AG04449 (cell line): ENCODE results near the gene TSPAN9.

Experiments used
- CTCF ChIA-PET: fragments of 350-600 bp; formaldehyde crosslinking; extraction: SDS; loops from one replicate; lab custom pipeline; 2021; ENCODE audit warnings: antibody characterized with exemption; lab: Yijun Ruan, JAX
- POLR2A ChIA-PET: fragments of 400-600, 350-600 bp; formaldehyde crosslinking; extraction: SDS; loops from one replicate; lab custom pipeline; 2020; ENCODE audit warnings: antibody characterized with exemption, inconsistent platforms; lab: Yijun Ruan, JAX
- DNase-seq: peaks from one replicate; pipeline ENCODE4 v3.0.0-alpha.2; 2010; ENCODE audit warnings: low read depth, low spot score
- H3K4me3 ChIP-seq: 2 replicates; pipeline ENCODE4 v1.5.1; 2011; ENCODE audit warnings: low read depth, mild to moderate bottlenecking, control low read depth, low read length
- TF ChIP-seq, protein P1 (sequence below): IDR thresholded peaks from one replicate; pipeline ENCODE4 v1.5.1; 2011; ENCODE audit warnings: mild to moderate bottlenecking, moderate library complexity, low read length, control low read depth, inconsistent platforms; ENCODE audit not compliant: insufficient read depth; ENCODE audit errors: missing control alignments

The TSPAN9 gene

DNA sequence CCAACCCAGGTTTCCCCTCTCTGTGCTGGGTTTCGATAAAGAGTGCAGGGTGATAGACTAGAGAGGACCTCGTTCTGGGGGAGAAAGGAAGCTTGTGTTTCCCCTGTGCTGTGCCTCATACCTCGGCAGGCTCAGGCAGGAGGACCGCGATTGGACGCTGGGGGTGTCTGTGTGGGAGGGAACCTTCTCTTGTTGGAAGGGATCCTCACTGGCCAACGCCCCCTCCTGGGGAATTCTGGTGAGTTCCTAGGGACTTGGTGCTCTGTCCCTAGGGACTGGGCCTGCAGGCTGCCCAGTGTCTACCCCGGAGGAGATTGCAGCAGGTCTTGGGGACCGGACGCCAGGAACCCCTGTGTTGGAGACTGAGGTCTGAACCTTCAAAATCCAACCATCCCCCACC is 256.4 kb downstream of the TSPAN9 start:
- ChIA-PET POLR2A (no interaction called here), CTCF (interaction anchor here (1.4 kb wide), 1 partner anchor 33 kb away, joined by 6 read pairs; no protein-coding TSS in a partner anchor)
- H3K4me3 ChIP-seq = no peak overlapping the region
- DNase-seq = no peak
- TF ChIP-seq, protein P1, sequence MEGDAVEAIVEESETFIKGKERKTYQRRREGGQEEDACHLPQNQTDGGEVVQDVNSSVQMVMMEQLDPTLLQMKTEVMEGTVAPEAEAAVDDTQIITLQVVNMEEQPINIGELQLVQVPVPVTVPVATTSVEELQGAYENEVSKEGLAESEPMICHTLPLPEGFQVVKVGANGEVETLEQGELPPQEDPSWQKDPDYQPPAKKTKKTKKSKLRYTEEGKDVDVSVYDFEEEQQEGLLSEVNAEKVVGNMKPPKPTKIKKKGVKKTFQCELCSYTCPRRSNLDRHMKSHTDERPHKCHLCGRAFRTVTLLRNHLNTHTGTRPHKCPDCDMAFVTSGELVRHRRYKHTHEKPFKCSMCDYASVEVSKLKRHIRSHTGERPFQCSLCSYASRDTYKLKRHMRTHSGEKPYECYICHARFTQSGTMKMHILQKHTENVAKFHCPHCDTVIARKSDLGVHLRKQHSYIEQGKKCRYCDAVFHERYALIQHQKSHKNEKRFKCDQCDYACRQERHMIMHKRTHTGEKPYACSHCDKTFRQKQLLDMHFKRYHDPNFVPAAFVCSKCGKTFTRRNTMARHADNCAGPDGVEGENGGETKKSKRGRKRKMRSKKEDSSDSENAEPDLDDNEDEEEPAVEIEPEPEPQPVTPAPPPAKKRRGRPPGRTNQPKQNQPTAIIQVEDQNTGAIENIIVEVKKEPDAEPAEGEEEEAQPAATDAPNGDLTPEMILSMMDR = no peak

DNA sequence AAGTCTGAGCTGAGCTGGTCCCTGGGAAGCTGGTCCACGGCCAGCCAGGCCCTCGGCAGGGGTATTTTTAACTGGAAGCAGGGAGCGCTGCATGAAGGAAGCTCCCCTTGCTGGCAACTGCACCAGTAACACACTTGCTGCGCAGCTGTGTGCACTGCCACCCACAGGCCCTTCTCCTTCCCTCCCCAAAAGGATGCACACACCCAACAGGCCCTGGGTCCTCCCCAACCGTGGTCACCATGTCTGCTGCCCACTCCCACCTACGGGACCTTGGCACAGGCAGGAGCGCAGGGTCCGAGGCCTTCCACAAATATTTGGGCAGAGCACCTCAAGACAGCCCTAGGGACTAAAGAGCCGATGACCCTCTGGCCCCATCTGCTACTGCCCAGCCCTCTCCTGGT is 256.8 kb downstream of the TSPAN9 start:
- CTCF ChIA-PET = no interaction called here
- no peak overlapping the region for H3K4me3 ChIP-seq
- DNase-seq = no peak
- POLR2A ChIA-PET = no interaction called here
- TF ChIP-seq, protein P1 = no peak

DNA sequence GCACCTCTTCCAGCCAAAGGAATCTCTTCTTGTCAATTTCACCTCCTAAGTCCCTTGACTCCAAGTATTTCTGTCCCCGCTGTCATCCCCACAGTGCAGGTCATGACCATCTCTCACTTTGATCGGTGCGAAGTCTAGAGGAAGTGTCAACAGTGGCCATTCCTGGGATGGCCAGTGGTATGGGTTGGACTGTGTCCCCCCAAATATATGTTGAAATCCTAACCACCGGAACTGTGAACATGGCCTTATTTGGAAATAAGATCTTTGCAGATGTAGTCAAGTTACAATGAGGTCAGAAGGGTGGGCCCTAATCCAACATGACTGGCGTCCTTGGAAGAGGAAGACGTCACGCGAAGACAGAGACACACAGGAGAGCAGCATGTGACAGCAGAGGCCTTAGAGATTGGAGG is 257.9 kb downstream of the TSPAN9 start:
- no peak overlapping the region for H3K4me3 ChIP-seq
- ChIA-PET CTCF (interaction anchor here (1.5 to 2.1 kb wide), 2 partner anchors 35 to 468 kb away, joined by 6 to 10 read pairs; no protein-coding TSS in a partner anchor), POLR2A (no interaction called here)
- TF ChIP-seq, protein P1 = no peak
- DNase-seq = no peak
